ENCODE measurements around the gene KBTBD2.
"Not testable (repeated sequence)": the region's sequence is repeated elsewhere in the genome, so short reads cannot be mapped to it uniquely, and the experiment has no call there.

Gene KBTBD2

GRCh38 chr7:32892521-32893206, 1.1 kb upstream of the KBTBD2 start:
- peak; percentile 61 for DNase-seq

- DNase-seq, result peak; percentile 99
These were observed 400 bp upstream of the KBTBD2 start for GRCh38 chr7:32891800-32892520.

DNA sequence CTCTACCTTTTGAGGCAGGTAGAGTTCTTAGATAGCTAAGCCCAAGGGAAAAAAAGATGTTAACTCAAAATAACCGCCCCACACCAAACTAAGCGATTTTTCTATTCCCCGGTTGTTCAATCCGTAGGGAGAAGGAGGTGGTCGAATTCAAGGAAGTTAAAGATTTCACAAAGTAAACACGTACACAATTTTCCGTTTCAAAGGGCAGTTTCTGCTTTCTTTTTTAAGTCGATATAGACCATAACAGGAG, 842 bp downstream of the KBTBD2 start:
- no peak for DNase-seq

DNA sequence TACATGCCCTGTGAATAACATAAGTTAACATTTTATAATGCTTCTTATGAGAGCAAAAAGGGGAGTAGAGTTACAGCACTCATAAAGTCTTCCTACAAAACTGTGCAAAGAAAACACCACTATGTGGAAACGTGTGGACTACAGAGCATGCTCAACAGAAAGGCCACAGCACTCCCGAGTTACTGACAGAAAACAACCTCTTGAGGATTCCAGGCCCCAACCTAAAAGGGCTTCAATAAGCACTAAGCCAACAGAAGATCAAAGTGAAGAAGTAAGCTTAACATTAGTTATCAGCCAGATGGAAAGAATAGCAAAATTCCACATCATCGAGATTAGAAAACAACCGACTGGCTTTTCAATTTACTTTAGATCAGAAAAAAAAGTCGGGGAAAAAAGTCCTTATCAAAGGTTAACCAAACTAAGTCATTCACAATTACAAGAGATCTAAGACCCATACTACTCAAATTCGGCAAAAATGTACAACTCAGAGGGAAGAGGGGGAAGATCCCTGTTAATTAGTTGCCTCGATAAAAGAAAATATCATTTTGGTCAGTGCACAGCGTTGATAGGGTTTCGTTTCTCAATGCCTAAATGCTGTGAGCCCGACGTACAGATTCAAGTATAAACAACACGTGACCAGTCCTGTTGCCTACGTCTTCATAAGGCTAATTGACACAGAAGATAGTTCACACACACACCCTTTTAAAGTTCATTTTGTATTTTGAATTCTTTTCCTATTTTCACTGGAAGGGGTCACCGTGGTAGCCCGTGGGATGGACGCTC, 1.4 kb downstream of the KBTBD2 start:
- peak; percentile 37 for DNase-seq

DNA sequence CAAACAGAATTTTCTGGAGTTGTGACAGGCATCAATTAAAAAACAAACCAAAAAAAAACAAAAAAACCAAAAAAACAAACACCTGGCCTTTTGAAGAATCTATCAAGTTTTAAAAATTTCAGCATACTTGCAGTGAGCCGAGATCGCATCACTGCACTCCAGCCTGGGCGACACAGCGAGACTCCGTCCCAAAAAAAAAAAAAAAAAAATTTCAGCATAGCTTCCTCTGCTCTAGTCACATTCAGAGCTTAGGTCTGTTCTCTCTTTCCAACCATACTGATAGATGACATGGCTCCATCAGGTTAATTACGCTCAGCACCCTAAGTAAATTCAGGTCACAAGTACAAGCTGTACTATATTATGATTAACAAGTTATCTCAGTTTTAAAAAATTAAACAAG, 3.1 kb downstream of the KBTBD2 start:
- no peak for DNase-seq

- DNase-seq, result no peak
These were observed 4.2 kb downstream of the KBTBD2 start for GRCh38 chr7:32887395-32887794.

DNA sequence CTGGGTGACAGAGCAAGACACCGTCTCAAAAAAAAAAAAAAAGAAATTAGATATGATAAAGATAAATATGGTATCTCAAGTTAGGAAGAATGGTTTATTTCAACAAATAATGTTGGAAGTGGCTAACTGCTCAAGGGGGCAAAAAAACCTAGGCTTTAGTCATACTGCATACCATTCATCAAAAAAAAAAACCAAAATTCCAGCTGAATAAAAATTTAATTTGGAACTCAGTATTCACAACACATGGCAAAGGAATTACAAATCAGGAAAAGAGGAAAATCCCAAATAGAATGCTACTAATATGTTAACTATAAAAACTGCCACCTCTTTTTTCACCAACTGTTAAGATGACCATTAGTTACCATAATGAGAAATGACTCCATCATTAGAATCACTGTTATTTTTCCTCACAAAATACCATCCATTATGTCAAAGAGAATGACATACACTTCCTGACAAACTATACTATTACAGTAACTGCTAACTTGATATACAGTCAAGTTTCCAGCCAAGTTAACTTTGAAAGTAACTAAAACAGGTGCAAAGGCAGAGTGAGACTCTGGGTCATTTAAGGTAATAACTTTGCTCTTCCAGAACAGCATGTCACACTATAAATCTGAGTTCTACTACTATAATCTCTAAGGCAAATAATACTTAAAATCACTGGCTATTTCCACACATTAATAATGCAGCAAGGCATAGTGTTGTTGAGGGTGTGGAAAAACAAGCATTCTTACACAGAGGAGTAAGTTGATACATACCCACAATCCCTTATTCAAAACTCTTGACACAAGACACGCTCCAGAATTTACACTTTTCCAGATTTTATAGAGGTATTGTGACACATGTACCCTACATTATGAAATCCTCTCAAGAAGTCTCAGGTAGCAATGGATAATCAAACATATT, 10.2 kb downstream of the KBTBD2 start:
- DNase-seq, result no peak

DNA sequence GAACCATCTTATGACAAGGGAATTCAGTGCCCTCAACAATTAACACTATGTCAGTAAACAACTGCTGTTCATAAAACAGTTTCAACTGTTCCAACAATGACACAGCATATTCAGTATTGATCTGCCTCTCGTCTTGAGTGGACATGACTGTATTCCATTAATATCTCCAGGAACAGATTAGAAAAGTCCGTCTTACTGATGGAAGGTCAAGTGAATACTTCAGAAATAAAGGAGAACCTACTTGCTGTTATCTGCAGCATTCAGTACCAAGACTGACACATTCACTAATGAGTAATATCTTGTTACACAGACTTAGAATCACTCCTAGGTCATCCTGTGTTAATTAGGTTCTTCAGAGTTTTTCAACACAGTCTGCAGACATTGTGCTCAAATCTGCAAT, 12.1 kb downstream of the KBTBD2 start:
- DNase-seq, result no peak

DNA sequence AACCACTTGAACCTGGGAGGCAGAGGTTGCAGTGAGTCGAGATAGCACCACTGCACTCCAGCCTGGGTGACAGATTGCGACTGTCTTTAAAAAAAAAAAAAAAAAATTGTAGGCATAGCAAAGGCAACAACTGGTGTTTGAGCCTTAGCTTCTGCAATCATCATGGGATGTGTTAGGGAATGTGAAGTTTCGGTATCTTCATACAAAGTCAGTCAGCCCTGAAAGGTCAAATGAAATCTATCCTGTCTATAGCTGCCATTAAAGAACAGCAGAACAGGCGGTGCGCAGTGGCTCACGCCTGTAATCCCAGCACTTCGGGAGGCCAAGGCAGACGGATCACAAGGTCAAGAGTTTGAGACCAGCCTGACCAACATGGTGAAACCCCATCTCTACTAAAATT, 13.5 kb downstream of the KBTBD2 start:
- DNase-seq, result not testable (repeated sequence)

- no peak for DNase-seq
These were observed 19.1 kb downstream of the KBTBD2 start for GRCh38 chr7:32872421-32872820.

DNA sequence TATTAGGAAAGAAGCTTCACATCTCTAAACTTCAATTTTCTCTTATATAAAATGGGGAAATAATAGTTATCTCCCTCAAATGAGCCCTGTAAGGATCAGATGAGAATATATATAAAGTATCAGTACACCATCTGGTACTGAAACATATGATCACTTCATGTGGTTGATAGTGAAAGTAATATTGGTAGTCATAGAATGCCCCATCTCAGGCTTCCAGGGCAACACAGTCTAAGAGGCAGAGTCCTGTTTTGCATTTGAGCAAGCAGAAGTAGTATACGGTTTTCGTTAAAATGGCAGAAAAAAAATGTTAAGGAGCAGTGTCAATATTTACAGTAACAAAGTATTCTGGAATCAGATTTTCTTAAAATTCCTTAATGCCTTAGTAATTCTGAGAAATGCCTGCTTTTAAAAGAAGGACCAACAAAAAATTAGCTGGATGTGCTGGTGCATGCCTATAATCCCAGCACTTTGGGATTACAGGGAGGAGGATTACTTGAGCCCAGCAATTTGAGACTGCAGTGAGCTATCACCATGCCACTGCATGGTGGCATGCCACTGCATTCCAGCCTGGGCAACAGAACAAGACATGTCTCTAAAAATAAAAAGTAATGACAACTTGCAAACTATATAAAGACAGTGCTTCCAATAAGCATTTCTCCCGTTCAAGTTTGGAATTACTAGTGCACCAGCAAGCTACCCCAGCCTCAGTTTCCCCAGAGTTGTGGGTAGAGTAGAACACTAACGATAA, 19.8 kb downstream of the KBTBD2 start:
- DNase-seq, result no peak

- no peak for DNase-seq
These were observed 21.3 kb downstream of the KBTBD2 start for GRCh38 chr7:32870298-32870697.

DNA sequence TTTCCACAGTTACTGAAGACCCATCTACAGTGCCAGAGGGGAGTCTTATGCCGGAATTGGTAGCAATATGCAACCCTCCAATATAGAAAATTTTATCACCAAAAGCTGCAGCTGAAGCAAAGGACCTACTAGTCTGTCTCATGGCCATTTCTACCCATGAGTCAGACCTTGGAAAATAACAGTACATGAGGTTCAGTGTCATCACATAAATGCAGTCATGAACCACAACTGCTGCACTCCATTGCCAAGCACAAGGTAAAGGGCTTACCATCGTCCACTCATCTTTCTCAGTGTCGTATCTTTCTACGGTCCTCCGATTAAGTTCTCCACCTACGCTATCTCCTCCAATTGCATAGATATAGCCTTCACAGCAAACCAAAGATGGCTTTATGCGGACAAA, 21.8 kb downstream of the KBTBD2 start:
- DNase-seq, result no peak

DNA sequence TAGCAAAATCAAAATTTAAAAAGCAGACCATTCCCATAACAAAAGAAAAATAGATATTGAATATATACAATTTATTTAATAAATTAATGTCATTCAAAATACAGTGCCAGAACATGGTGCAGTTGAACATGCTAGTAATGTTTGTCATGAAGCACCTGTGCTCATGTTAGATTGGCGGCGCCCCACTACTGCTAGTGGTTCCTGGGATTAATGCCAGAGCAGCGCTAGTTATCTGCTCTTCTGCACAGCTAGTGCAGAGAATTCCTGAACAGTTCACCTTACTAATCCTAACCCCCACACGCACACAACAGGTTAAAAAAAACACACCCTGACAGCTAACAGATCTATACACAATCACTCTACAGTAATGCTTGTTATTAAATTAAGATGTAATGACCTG, 23.4 kb downstream of the KBTBD2 start:
- no peak for DNase-seq

GRCh38 chr7:32865448-32866030, 26.0 kb downstream of the KBTBD2 start:
- no peak for DNase-seq

DNA sequence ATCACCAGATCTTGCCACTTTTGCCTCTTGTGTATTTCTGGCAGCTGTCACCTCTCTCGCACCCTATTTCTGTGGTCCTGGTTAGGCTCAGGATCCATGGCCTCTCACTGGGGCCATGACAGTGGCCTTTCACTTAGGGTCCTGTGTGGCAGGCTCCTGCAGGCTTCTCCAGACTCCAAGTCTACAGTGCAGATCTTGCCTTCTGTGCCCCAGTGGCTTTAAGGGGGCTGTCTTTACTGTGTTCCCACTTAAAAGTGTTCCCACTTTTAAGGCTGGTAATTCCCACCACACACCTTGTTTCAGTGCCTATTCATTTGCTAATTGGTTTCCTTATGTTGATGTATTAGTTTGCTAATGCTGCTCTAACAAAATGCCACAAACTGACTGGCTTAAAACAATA, 27.7 kb downstream of the KBTBD2 start:
- DNase-seq, result not testable (repeated sequence)

GRCh38 chr7:32860090-32860489, 31.5 kb downstream of the KBTBD2 start:
- DNase-seq, result no peak

GRCh38 chr7:32858648-32859047, 32.9 kb downstream of the KBTBD2 start:
- DNase-seq, result no peak

- not testable (repeated sequence) for DNase-seq
These were observed 34.5 kb downstream of the KBTBD2 start for GRCh38 chr7:32857063-32857462.

DNA sequence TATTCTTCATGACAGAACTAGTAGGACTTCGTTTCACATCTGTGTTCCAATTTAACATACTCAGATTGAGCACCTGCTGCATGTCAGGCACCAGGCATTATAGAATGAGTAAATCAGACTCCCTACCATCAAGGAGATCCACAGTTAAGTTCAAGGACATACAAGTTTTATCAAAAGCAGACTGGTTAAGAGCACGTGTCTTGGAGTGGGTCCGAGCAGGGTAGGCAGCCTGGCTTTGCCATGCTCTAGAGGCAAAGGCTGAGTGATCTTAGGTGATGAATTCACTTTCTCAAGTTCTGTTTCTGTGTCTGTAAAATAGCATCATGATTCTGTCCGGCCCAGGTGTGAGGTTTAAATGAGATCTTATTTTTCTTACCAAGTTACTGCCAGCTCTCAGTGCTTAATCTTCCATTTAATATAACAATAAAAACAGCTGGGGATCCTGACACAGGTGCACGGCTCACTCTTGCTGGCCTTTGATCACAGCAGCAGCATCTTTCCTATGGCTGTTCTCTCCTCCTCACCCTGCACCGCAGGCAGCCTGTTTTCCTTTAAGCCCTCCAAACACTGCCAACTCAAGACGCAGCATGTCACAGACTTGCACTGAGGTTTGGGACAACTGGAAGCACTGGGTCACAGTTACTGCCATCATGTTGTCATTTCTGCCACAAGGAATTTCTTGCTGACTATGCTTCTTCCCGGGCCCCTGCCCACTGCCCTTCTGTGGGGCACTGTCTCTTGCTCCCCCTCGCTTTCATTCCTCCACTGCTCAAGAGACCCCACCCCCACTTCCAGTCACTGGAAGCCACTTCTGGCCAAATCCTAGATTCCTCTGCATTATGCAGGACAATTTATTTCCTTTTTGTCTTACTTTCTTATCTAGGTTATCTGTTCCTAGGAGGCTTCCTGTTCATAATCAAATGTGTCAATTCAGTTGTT, 35.5 kb downstream of the KBTBD2 start:
- DNase-seq, result not testable (repeated sequence)

GRCh38 chr7:32850654-32851053, 40.9 kb downstream of the KBTBD2 start:
- not testable (repeated sequence) for DNase-seq

Measured in activated CD4-positive, alpha-beta T cell treated with anti-CD3 and anti-CD28 coated beads for 48 hours (primary cell).